DOHH2 (cell line): ENCODE measurements around the gene CAMK2D.

Experiments
- CTCF ChIP-seq: fragments of 200-600 bp; sonication (generic); IDR thresholded peaks from one replicate; pipeline ENCODE4 v1.5.1; 2014; ENCODE audit warnings: antibody characterized with exemption, mild to moderate bottlenecking, low read depth, low read length; ENCODE audit not compliant: poor library complexity, severe bottlenecking
- EZH2phosphoT487 ChIP-seq: fragments of 200-600 bp; sonication (generic); IDR thresholded peaks from 2 replicates; pipeline ENCODE4 v1.6.1; 2017; ENCODE audit warnings: borderline replicate concordance, mild to moderate bottlenecking, antibody characterized with exemption, low read length, moderate library complexity, mixed read lengths

- TF ChIP-seq CTCF (no peak), EZH2phosphoT487 (no peak)
These were observed 27.4 kb upstream of the CAMK2D start for GRCh38 chr4:113788888-113789287.
